CD14-positive monocyte (primary cell): ENCODE measurements around the gene LETM1. TPM values are rescaled to one million over a fixed set of nuclear protein-coding genes. Genes with fewer than 3 reads are reported as not detected.
A peak's percentile ranks its signal among the peaks of the same experiment; 100 is the strongest.

Experiments used
- DNase-seq, 3 donors: peaks; one replicate each; pipeline ENCODE4 v3.0.0-alpha.2; 2011 to 2022
- H2AFZ ChIP-seq: 2 replicates; pipeline ENCODE4 v1.6.0; 2012; ENCODE audit warnings: mild to moderate bottlenecking, low read depth, low read length, inconsistent platforms; ENCODE audit not compliant: insufficient read depth, poor library complexity, severe bottlenecking
- H3K27ac ChIP-seq, 2 donors: 1 replicate in 1 of 2; 2 replicates in 1 of 2; pipeline ENCODE4 v1.5.1; 2012 to 2013; ENCODE audit warnings: low read length in 2 of 2, control low read depth in 1 of 2, inconsistent platforms in 1 of 2, low read depth in 1 of 2, mild to moderate bottlenecking in 1 of 2
- H3K27me3 ChIP-seq, 2 donors: one replicate each; pipeline versions ENCODE4 v1.6.0 to v1.6.1; 2011 to 2013; ENCODE audit warnings: low read length in 2 of 2; ENCODE audit not compliant: control insufficient read depth in 2 of 2, insufficient read depth in 2 of 2
- H3K36me3 ChIP-seq, 2 donors: replicated peaks in 1 of 2; 1 replicate in 1 of 2; 2 replicates in 1 of 2; pipeline versions ENCODE4 v1.5.1 to v1.6.1; 2012 to 2013; ENCODE audit warnings: low read length in 2 of 2, control low read depth in 1 of 2, inconsistent platforms in 1 of 2, mild to moderate bottlenecking in 1 of 2; ENCODE audit not compliant: insufficient read depth in 2 of 2, control insufficient read depth in 1 of 2
- H3K4me1 ChIP-seq, 2 donors: 1 replicate in 1 of 2; 2 replicates in 1 of 2; pipeline versions ENCODE4 v1.5.1 to v1.6.1; 2012 to 2013; ENCODE audit warnings: low read length in 2 of 2, control low read depth in 1 of 2, inconsistent platforms in 1 of 2, mild to moderate bottlenecking in 1 of 2, moderate library complexity in 1 of 2; ENCODE audit not compliant: insufficient read depth in 2 of 2, control insufficient read depth in 1 of 2
- H3K4me2 ChIP-seq: replicated peaks from 2 replicates; pipeline ENCODE3; 2012; ENCODE audit warnings: low read length, moderate library complexity, mild to moderate bottlenecking; ENCODE audit not compliant: poor library complexity, severe bottlenecking; ENCODE audit errors: extremely low read depth
- H3K4me3 ChIP-seq, 3 experiments: fragments of 200-600 bp in 1 of 3; sonication (generic) in 1 of 3; replicated peaks in 1 of 3; 1 replicate in 2 of 3; 2 replicates in 1 of 3; pipeline ENCODE4 v1.5.1; 2011 to 2013; ENCODE audit warnings: low read length in 3 of 3, mild to moderate bottlenecking in 3 of 3, control low read depth in 2 of 3, low read depth in 2 of 3, inconsistent platforms in 1 of 3, moderate library complexity in 1 of 3
- H3K79me2 ChIP-seq: 2 replicates; pipeline ENCODE4 v1.6.0; 2012; ENCODE audit warnings: mild to moderate bottlenecking, control low read depth, inconsistent platforms, low read length, moderate library complexity; ENCODE audit not compliant: insufficient read depth
- H3K9ac ChIP-seq: 2 replicates; pipeline ENCODE4 v1.6.0; 2017; ENCODE audit warnings: low read length, mild to moderate bottlenecking; ENCODE audit not compliant: insufficient read depth, poor library complexity, severe bottlenecking
- H3K9me3 ChIP-seq, 2 donors: replicated peaks in 1 of 2; 1 replicate in 1 of 2; 2 replicates in 1 of 2; pipeline versions ENCODE4 v1.5.1 to v1.6.1; 2012 to 2013; ENCODE audit warnings: low read length in 2 of 2, control low read depth in 1 of 2; ENCODE audit not compliant: control insufficient read depth in 1 of 2, insufficient read depth in 1 of 2
- H4K20me1 ChIP-seq: 2 replicates; pipeline ENCODE4 v1.6.0; 2012; ENCODE audit warnings: mild to moderate bottlenecking, low read length, control low read depth, moderate library complexity; ENCODE audit not compliant: insufficient read depth
- H3K27ac Mint-ChIP-seq, 7 donors: one replicate each; pipeline ENCODE4 v1.8.0; 2020; ENCODE audit warnings: mild to moderate bottlenecking in 7 of 7, mixed read lengths in 7 of 7, moderate library complexity in 6 of 7, inconsistent platforms in 2 of 7
- H3K27me3 Mint-ChIP-seq, 3 donors: one replicate each; pipeline ENCODE4 v1.8.0; 2021 to 2022; ENCODE audit warnings: low read depth in 3 of 3, mild to moderate bottlenecking in 3 of 3, mixed read lengths in 3 of 3, moderate library complexity in 3 of 3, inconsistent platforms in 1 of 3
- H3K36me3 Mint-ChIP-seq, 2 donors: one replicate each; pipeline ENCODE4 v1.8.0; 2020; ENCODE audit warnings: mixed read lengths in 2 of 2, inconsistent platforms in 1 of 2, mild to moderate bottlenecking in 1 of 2
- H3K4me1 Mint-ChIP-seq: one replicate; pipeline ENCODE4 v1.8.0; 2020; ENCODE audit warnings: mild to moderate bottlenecking, mixed read lengths
- H3K4me3 Mint-ChIP-seq, 2 donors: one replicate each; pipeline ENCODE4 v1.8.0; 2020; ENCODE audit warnings: mild to moderate bottlenecking in 2 of 2, mixed read lengths in 2 of 2, moderate library complexity in 1 of 2
- H3K9me3 Mint-ChIP-seq, 7 donors: one replicate each; pipeline ENCODE4 v1.8.0; 2020 to 2022; ENCODE audit warnings: mixed read lengths in 7 of 7, mild to moderate bottlenecking in 6 of 7, moderate library complexity in 6 of 7, inconsistent platforms in 2 of 7
- WGBS: methylation state at CpG from one replicate; pipeline ENCODE4 v1.1.5; 2013; ENCODE audit warnings: missing lambda C conversion rate; ENCODE audit not compliant: insufficient coverage; 5-methylcytosine and 5-hydroxymethylcytosine counted together
- intact Hi-C, 2 donors: fragments of 100-400 bp; cut with micrococcal nuclease; formaldehyde crosslinking; loops; one replicate each; pipeline versions ENCODE4 v1.15.0 to v1.15.1; 2023
- polyA plus RNA-seq, 3 donors: library from polyadenylated mRNA; depleted of rRNA in 1 of 3; unstranded in 2 of 3; stranded (reverse) in 1 of 3; fragments of 300-500 nt in 2 of 3; fragments of >200 nt in 1 of 3; fragmentation: Illumina TruSeq in 2 of 3; gene quantifications; 1 replicate in 2 of 3; 2 replicates in 1 of 3; pipeline ENCODE4 v1.2.3, GENCODE V29; 2012 to 2021
- TF ChIP-seq, protein P1 (sequence below): fragments of 200-600 bp; IDR thresholded peaks from one replicate; pipeline ENCODE4 v1.8.0; 2022; ENCODE audit warnings: antibody characterized with exemption, mild to moderate bottlenecking

Gene LETM1
- polyA plus RNA-seq, 3 donors: 6.2 to 18.6 (median 9.0) TPM

DNA sequence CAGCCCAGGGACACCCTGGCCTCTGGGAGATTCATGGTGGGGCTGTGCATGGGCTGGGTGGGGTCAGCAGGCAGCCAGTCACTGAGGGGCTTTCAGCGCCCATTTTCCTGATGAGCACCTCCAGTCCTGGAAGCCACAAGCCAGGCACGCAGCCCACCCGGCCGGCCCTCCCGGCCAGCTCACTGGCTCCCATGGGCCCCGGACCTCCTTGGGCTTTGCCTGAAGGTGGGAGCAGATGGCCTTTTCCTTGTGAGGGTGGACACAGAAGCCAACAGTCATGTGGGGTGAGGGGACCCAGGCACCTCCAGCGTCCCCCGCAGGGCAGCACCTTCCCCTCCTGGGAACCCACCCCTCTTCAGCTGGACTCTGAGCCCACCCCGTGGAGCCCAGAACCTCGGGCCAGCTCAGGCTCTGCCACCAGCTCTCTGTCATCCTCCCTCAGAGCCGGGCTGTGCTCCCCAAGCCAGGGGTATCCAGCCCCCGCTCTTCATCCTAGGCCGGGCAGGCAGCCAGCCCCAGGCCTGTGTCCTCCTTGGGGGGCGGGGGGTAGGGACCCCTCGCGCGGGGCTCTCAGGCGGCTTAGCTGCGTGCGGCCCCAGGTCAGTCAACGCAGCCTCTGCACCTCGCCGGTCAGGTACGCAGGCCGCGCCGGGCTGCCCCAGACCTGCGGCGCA is 63.7 kb downstream of the LETM1 start:
- H3K27me3 ChIP-seq: peaks cover 16 to 53% of the 10 kb centered on the region in 2 donors
- H3K27ac ChIP-seq: no peak overlapping the region
- peaks cover 5 to 16% of the 10 kb centered on the region in 2 donors for H3K4me1 ChIP-seq
- Mint-ChIP-seq H3K36me3 (no peaks in the 10 kb centered on the region), H3K27ac (no peak overlapping the region), H3K4me1 (peaks cover 2% of the 10 kb centered on the region), H3K9me3 (peaks cover 0 to 5% (median 3%) of the 10 kb centered on the region in 7 donors), H3K27me3 (peaks cover 44 to 62% (median 45%) of the 10 kb centered on the region in 3 donors), H3K4me3 (peak overlapping the region in 1 of 2 donors; percentile 70)
- DNase-seq: no peak
- TF ChIP-seq, protein P1, sequence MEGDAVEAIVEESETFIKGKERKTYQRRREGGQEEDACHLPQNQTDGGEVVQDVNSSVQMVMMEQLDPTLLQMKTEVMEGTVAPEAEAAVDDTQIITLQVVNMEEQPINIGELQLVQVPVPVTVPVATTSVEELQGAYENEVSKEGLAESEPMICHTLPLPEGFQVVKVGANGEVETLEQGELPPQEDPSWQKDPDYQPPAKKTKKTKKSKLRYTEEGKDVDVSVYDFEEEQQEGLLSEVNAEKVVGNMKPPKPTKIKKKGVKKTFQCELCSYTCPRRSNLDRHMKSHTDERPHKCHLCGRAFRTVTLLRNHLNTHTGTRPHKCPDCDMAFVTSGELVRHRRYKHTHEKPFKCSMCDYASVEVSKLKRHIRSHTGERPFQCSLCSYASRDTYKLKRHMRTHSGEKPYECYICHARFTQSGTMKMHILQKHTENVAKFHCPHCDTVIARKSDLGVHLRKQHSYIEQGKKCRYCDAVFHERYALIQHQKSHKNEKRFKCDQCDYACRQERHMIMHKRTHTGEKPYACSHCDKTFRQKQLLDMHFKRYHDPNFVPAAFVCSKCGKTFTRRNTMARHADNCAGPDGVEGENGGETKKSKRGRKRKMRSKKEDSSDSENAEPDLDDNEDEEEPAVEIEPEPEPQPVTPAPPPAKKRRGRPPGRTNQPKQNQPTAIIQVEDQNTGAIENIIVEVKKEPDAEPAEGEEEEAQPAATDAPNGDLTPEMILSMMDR: no peak
- H2AFZ ChIP-seq: no peak overlapping the region
- H3K36me3 ChIP-seq: no peaks in the 10 kb centered on the region
- H3K4me3 ChIP-seq: no peak overlapping the region
- H3K4me2 ChIP-seq: peak overlapping the region; percentile 11
- H3K9me3 ChIP-seq: no peaks in the 10 kb centered on the region
- intact Hi-C loops: no loop called here
- H4K20me1 ChIP-seq: no peaks in the 10 kb centered on the region
- no peaks in the 10 kb centered on the region for H3K79me2 ChIP-seq
- no peak overlapping the region for H3K9ac ChIP-seq
- WGBS: 75% methylated on average over 28 of the region's 29 CpGs

DNA sequence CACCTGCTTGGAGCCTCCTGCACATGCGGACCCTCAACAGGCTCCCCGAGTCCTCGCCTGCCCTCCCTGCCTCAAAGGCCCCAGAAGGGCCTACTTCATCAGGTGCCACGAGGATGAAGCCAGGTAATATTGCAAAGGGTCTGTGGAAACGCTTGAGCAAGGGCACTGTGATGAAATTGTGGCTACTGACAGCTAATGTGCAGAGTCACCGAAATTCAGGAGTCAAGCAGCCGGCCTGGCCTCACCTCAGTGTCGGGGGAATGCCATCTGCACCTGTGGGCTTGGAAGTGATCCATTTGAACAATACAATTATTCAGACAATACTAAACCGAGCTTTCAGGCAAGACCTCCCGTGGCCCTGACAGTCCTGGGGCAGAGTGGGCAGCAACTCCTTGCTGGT is 66.0 kb downstream of the LETM1 start:
- TF ChIP-seq, protein P1: no peak
- Mint-ChIP-seq H3K4me3 (no peak overlapping the region), H3K27ac (no peak overlapping the region), H3K4me1 (no peaks in the 10 kb centered on the region), H3K9me3 (peaks cover 0 to 3% (median 0%) of the 10 kb centered on the region in 7 donors), H3K27me3 (peaks cover 25 to 39% (median 25%) of the 10 kb centered on the region in 3 donors), H3K36me3 (no peaks in the 10 kb centered on the region)
- Histone ChIP-seq H3K4me2 (no peak overlapping the region), H3K27ac (no peak overlapping the region), H3K4me1 (peaks cover 5 to 14% of the 10 kb centered on the region in 2 donors), H3K9ac (no peak overlapping the region), H3K4me3 (no peak overlapping the region), H3K79me2 (no peaks in the 10 kb centered on the region), H3K27me3 (peaks cover 6 to 31% of the 10 kb centered on the region in 2 donors), H2AFZ (no peak overlapping the region), H3K9me3 (no peaks in the 10 kb centered on the region), H4K20me1 (no peaks in the 10 kb centered on the region), H3K36me3 (no peaks in the 10 kb centered on the region)
- 82% methylated on average over 10 of the region's 10 CpGs for WGBS
- no peak for DNase-seq
- intact Hi-C loops: no loop called here
